GM19023 (cell line): ENCODE data around the gene PLD1.
"Not testable (repeated sequence)": the region's sequence is repeated elsewhere in the genome, so short reads cannot be mapped to it uniquely, and the experiment has no call there.

Source experiments
- ATAC-seq: cut with Tn5 transposase; IDR thresholded peaks from one replicate; pipeline ENCODE4 v1.9.1; 2021; ENCODE audit warnings: mild to moderate bottlenecking, moderate library complexity; ENCODE audit not compliant: unreplicated experiment

PLD1 gene

GRCh38 chr3:171703144-171703543 lies 107.1 kb downstream of the PLD1 start:
- no peak for ATAC-seq

- ATAC-seq = no peak
These were observed 109.6 kb downstream of the PLD1 start for GRCh38 chr3:171700653-171701052.

GRCh38 chr3:171700157-171700556 lies 110.1 kb downstream of the PLD1 start:
- ATAC-seq = no peak

- ATAC-seq = no peak
These were observed 110.7 kb downstream of the PLD1 start for GRCh38 chr3:171699601-171700000.

GRCh38 chr3:171696805-171697204 lies 113.5 kb downstream of the PLD1 start:
- no peak for ATAC-seq

- no peak for ATAC-seq
These were observed 114.9 kb downstream of the PLD1 start for GRCh38 chr3:171695426-171695825.

GRCh38 chr3:171694888-171695287 lies 115.4 kb downstream of the PLD1 start:
- ATAC-seq = no peak

GRCh38 chr3:171692551-171692950 lies 117.7 kb downstream of the PLD1 start:
- not testable (repeated sequence) for ATAC-seq

GRCh38 chr3:171691485-171691884 lies 118.8 kb downstream of the PLD1 start:
- no peak for ATAC-seq

GRCh38 chr3:171690281-171690680 lies 120.0 kb downstream of the PLD1 start:
- no peak for ATAC-seq

GRCh38 chr3:171688593-171688992 lies 121.7 kb downstream of the PLD1 start:
- ATAC-seq = no peak

GRCh38 chr3:171688002-171688401 lies 122.3 kb downstream of the PLD1 start:
- no peak for ATAC-seq

GRCh38 chr3:171687581-171687980 lies 122.7 kb downstream of the PLD1 start:
- ATAC-seq = no peak

GRCh38 chr3:171687064-171687463 lies 123.2 kb downstream of the PLD1 start:
- no peak for ATAC-seq

GRCh38 chr3:171685116-171685895 lies 125.0 kb downstream of the PLD1 start:
- ATAC-seq = no peak

- ATAC-seq = no peak
These were observed 126.1 kb downstream of the PLD1 start for GRCh38 chr3:171684221-171684620.

GRCh38 chr3:171682743-171683142 lies 127.5 kb downstream of the PLD1 start:
- no peak for ATAC-seq

GRCh38 chr3:171680726-171681411 lies 129.4 kb downstream of the PLD1 start:
- no peak for ATAC-seq

- no peak for ATAC-seq
These were observed 131.3 kb downstream of the PLD1 start for GRCh38 chr3:171678971-171679492.

GRCh38 chr3:171677706-171678105 lies 132.6 kb downstream of the PLD1 start:
- no peak for ATAC-seq

- no peak for ATAC-seq
These were observed 133.6 kb downstream of the PLD1 start for GRCh38 chr3:171676601-171677175.

- no peak for ATAC-seq
These were observed 136.3 kb downstream of the PLD1 start for GRCh38 chr3:171673951-171674350.
